ENCODE data around the gene ROR1. TPM values are rescaled to one million over a fixed set of nuclear protein-coding genes. Genes with fewer than 3 reads are reported as not detected.

Gene ROR1
- total and polyA plus RNA-seq, 9 donors = 3.0 to 26.1 (median 15.0) TPM

DNA sequence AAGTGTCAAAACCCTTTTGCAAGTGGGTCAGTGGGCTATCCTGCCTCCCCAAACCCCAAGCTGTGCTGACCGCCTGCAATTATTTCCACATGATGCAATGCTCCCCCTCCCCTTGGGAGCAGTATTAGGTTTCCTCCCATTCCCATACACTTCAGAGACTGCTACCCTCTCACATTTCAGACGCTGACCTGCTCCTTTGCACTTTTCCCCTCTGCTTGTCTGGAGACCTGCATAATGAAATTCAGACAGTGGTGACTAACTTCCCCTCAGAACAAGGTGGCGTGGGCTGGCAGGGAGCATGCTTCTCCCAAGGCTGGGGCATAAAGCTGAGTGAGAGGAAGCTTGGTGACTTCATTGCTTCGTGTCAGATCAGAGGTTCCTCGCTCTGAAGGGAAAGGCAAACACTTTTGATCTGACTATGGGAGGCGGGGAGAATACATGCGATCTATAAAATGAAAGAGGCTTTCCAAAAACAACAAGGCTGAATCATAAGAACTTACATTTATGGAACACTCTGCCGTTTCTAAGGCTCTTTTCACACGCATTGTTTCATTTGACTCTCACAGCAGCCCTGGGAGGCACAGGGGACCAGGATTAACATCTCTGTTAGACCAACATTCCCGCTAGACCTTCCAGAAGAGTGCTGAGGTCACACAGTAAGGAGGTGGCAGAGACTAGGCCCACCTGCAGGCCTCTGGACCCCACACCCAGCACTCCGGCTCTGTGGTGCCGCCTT lies 27.5 kb upstream of the ROR1 start:
- DNase-seq = no peak
- no peaks in the 10 kb centered on the region for H3K4me1 ChIP-seq (ENCODE audit: insufficient read depth)
- H3K9me3 ChIP-seq = no peaks in the 10 kb centered on the region
- WGBS, 3 donors = 88 to 90% (median 89%) methylated on average over 12 of the region's 12 CpGs
- no peak overlapping the region for H3K4me3 ChIP-seq
- H3K36me3 ChIP-seq = no peaks in the 10 kb centered on the region
- H3K27ac ChIP-seq = no peak overlapping the region
- no peaks in the 10 kb centered on the region for H3K27me3 ChIP-seq
- intact Hi-C loops (cut with DNase I) = no loop called here
- TF ChIP-seq POLR2A (IDR thresholded peaks at IDR 0.05) (no peak), EP300 (IDR thresholded peaks at IDR 0.05) (no peak)
- TF ChIP-seq, protein P1, sequence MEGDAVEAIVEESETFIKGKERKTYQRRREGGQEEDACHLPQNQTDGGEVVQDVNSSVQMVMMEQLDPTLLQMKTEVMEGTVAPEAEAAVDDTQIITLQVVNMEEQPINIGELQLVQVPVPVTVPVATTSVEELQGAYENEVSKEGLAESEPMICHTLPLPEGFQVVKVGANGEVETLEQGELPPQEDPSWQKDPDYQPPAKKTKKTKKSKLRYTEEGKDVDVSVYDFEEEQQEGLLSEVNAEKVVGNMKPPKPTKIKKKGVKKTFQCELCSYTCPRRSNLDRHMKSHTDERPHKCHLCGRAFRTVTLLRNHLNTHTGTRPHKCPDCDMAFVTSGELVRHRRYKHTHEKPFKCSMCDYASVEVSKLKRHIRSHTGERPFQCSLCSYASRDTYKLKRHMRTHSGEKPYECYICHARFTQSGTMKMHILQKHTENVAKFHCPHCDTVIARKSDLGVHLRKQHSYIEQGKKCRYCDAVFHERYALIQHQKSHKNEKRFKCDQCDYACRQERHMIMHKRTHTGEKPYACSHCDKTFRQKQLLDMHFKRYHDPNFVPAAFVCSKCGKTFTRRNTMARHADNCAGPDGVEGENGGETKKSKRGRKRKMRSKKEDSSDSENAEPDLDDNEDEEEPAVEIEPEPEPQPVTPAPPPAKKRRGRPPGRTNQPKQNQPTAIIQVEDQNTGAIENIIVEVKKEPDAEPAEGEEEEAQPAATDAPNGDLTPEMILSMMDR (IDR thresholded peaks at IDR 0.05) = no peak

DNA sequence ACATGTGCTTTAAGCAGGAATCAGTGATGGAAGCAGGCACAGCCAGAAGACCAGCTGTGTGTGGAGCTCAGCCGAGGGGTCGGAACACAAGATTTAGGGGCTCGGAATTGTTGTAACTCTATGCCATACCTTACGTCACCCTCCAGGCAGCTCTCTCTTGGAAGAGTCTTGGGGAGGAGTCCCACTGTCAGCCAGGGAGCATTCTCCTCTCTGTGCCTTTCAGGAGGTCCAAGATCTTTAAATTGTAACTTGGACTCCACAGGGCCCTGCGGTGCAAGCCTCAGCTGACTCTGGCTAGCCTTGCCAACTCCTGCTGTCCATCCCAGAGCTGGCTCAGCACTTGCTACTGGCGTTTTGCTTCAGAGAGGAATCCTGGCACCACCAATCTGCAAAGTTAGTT lies 26.4 kb upstream of the ROR1 start:
- no peak for TF ChIP-seq EP300 (IDR thresholded peaks at IDR 0.05)
- TF ChIP-seq POLR2A (IDR thresholded peaks at IDR 0.05) = no peak
- TF ChIP-seq, protein P1 (IDR thresholded peaks at IDR 0.05) = no peak

DNA sequence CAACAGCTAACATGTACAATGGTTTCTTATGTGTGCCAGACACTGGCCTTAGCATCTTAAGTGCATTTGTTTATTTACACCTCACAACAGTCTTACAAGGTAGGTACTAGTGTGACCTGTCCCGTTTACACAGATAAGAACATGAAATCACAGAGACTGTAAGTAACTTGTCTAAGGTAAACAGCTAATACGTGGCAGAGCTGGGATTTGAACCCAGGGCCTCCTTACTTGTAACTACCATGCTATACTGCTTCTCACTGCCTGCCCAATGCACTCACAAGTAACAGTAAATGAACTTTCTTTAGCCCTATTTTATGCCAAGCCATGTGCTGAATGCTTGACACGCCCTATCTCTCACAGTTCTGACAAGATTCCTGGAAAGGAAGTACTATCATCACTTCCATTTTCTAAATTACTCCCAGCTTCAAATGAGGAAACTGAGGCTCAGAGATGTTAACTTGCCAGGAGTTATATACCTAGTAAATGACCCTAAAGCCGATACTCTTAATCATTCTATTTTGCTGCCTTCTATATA lies 25.7 kb upstream of the ROR1 start:
- Histone ChIP-seq H3K27me3 (no peaks in the 10 kb centered on the region), H3K4me3 (no peak overlapping the region), H3K36me3 (no peaks in the 10 kb centered on the region), H3K4me1 (ENCODE audit: insufficient read depth) (no peaks in the 10 kb centered on the region), H3K9me3 (no peaks in the 10 kb centered on the region), H3K27ac (no peak overlapping the region)
- TF ChIP-seq, protein P1 (IDR thresholded peaks at IDR 0.05) = no peak
- TF ChIP-seq EP300 (IDR thresholded peaks at IDR 0.05) = no peak
- 82 to 89% (median 83%) methylated on average over 4 of the region's 4 CpGs for WGBS, 3 donors
- DNase-seq = no peak
- intact Hi-C loops (cut with DNase I) = no loop called here

More for the DNA sequence above, 26.4 kb upstream of the ROR1 start:
- WGBS, 3 donors = 60 to 79% (median 74%) methylated on average over 6 of the region's 6 CpGs
- H3K27ac ChIP-seq = no peak overlapping the region
- no peaks in the 10 kb centered on the region for H3K27me3 ChIP-seq
- no peaks in the 10 kb centered on the region for H3K9me3 ChIP-seq
- no peak overlapping the region for H3K4me3 ChIP-seq
- no peaks in the 10 kb centered on the region for H3K4me1 ChIP-seq (ENCODE audit: insufficient read depth)
- DNase-seq = no peak
- no peaks in the 10 kb centered on the region for H3K36me3 ChIP-seq
- intact Hi-C loops (cut with DNase I) = no loop called here

DNA sequence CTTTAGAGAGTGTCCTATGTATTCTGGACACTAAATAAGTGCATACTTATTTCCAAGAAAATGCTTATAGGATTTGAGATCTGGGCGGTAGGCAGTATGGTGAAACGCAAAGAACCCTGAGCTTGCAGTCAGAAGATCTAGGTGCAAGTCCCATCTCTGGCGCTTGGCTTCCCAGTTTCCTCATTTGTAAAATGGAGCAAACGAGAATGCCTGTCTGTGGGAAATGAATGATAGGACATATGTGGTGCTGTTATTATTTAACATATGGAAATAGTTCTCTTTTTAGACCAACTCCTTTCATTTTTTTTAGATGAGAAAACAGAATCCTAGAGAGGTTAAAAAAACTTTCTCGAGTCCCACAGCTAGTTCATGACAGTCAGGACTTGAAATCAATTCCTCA lies 25.2 kb upstream of the ROR1 start:
- H3K4me1 ChIP-seq (ENCODE audit: insufficient read depth) = no peaks in the 10 kb centered on the region
- TF ChIP-seq, protein P1 (IDR thresholded peaks at IDR 0.05) = no peak
- TF ChIP-seq POLR2A (IDR thresholded peaks at IDR 0.05) (no peak), EP300 (IDR thresholded peaks at IDR 0.05) (no peak)
- no peaks in the 10 kb centered on the region for H3K9me3 ChIP-seq
- no peak overlapping the region for H3K4me3 ChIP-seq
- H3K27me3 ChIP-seq = no peaks in the 10 kb centered on the region
- intact Hi-C loops (cut with DNase I) = no loop called here
- WGBS, 3 donors = 87 to 94% (median 88%) methylated on average over 5 of the region's 5 CpGs
- no peak for DNase-seq
- H3K36me3 ChIP-seq = no peaks in the 10 kb centered on the region
- H3K27ac ChIP-seq = no peak overlapping the region
